ENCODE results near the gene CCDC38.

Gene CCDC38

DNA sequence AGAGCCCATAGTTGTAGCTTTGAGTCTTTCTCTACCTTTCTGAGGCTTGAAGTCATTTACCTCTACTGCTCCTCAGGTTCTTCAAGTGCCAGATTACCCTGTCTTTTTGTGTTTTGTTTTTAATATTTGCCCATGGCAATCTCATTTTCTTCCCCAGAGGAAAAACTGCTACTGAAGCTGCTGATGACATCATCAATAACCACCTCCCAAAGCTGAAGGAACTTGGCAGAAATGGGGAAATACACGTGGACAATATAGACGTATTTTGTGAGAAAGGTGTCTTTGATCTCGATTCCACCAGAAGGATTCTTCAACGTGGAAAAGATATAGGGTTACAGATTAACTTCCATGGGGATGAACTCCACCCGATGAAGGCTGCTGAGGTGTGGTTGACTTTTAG, 17.8 kb upstream of the CCDC38 start:
- no peak for DNase-seq

DNA sequence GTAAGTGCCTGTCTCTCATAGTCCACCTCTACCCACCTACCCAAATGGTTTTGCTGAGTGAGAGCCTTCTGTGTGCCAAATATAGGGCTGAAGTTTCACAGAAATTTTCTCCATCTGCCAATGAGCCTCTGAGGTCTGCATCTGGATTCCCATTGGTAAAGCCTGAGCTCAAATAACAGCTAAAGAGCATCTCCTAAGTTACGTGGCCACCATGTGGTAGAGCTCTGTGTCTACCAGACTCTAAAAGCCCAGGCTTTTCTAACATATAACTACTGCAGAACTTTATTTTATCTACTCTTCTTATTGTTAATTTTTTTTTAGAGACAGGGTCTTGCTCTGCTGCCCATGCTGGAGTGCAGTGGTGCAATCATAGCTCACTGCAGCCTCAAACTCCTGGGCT, 16.7 kb upstream of the CCDC38 start:
- DNase-seq: peak; percentile 26

- no peak for DNase-seq
Observed at GRCh38 chr12:95956557-95957145, 14.2 kb upstream of the CCDC38 start.

DNA sequence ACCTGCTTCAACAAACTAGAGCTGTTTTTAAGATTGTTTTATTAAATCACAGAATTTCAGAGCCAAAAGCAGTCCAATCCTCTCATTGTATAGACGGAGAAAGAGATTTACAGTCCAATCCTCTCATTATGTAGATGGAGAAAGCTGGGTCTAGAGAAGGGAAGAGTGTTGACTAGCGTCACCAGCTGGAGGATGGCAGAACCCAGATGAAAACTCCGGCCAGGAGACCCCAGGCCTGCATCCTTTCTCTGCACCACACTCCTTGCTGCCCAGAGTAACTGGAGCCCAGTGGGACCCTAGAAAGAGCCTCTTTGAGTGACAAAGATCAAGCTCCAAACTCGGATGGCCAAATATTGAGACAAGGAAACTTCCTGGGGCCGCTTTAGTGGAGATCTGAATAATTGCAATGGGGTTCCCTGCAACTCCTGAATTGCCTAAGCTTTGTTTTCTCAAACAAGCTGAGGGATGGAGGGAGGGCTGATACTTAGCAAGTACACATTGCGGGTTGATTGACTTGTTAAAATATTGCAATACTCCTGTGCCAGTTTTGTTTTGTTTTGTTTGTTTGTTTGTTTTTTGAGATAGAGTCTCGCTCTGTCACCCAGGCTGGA, 13.2 kb upstream of the CCDC38 start:
- no peak for DNase-seq

DNA sequence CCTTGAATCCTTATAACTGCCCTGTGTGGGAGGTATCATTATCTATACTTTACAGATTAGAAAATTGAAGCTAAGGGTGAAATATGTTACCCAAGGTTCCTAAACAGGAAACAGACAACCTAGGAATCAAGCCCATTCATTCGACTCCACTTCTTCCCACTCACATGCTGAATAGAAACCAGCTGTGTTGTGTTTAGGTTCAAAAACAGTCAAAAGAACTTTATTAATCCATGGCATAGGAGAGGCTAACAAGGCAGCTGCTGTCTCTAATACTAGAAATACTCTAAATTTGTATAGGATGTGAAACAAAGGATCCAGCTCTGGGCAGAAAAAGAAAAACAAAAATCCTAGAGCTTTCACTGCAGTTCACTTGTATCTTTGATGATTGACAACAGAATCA, 10.6 kb upstream of the CCDC38 start:
- peak in 1 of 2 donors; percentile 18 for DNase-seq

DNA sequence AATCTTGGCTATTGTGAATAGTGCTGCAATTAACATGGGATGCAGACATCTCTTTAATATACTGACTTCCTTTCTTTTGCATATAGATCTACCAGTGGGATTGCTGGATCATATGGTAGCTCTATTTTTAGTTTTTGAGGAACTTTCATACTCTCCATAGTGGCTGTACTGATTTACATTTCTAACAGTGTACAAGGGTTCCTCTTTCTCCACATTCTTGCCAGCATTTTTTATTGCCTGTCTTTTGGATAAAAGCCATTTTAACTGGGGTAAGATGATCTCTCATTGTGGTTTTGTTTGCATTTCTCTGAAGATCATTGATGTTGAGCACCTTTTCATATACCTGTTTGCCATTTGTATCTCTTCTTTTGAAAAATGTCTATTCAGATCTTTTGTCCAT, 9.1 kb upstream of the CCDC38 start:
- DNase-seq: peak; percentile 55 to 74

GRCh38 chr12:95949477-95950206, 7.2 kb upstream of the CCDC38 start:
- no peak for DNase-seq

- no peak for DNase-seq
Observed at GRCh38 chr12:95944108-95944704, 1.8 kb upstream of the CCDC38 start.

DNA sequence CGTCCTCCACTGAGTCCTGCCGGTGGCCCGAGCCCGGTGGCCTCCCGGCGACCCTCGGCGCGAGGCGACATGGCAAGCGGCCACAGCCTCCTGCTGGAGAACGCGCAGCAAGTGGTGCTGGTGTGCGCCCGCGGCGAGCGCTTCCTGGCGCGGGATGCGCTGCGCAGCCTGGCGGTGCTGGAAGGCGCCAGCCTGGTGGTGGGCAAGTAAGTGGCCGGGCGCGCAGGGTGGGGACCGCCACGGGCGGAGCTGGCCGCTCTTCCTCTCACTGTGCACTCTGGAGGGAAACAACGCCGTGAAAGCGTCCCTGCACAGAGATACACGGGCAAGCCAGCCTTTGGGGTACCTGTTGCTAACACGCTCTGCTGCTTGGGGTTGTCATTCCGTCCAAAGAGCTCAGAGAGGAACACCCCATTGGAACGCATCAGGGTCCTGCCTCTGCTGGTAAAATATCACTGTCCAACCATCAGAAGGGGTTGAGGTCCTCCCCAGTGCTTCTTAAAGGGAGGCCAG, 972 bp upstream of the CCDC38 start, which contains the start of gene AMDHD1:
Gene AMDHD1, plus strand, starts transcription at position 2 of the 513 bp plus-strand sequence. Its CDS starts 68 bp downstream, at position 70.
- peak; percentile 34 to 44 for DNase-seq

GRCh38 chr12:95942101-95942523, 302 bp downstream of the CCDC38 start:
- no peak for DNase-seq

GRCh38 chr12:95940514-95940913, 1.9 kb downstream of the CCDC38 start:
- DNase-seq: no peak

- DNase-seq: peak in 1 of 2 donors; percentile 17
Observed at GRCh38 chr12:95922231-95922630, 20.2 kb downstream of the CCDC38 start.

DNA sequence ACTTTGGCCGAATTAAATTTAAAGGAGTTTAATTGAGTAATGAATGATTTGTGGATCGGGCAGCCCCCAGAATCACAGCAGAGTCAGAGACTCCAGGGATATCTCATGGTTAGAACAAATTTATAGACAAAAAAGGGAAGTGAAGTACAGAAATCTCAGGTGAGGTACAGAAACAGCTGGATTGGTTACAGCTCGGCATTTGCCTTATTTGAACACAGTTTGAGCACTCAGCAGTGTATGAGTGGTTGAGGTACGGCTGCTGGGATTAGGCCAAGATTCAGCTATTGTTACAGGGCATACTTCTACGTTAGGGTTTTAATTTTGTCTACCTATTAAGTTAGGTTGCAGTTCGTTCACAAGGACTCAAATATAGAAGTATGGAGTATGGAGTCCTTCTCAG, 23.3 kb downstream of the CCDC38 start:
- no peak for DNase-seq

GRCh38 chr12:95918194-95918993, 24.0 kb downstream of the CCDC38 start:
- DNase-seq: peak; percentile 36 to 72

DNA sequence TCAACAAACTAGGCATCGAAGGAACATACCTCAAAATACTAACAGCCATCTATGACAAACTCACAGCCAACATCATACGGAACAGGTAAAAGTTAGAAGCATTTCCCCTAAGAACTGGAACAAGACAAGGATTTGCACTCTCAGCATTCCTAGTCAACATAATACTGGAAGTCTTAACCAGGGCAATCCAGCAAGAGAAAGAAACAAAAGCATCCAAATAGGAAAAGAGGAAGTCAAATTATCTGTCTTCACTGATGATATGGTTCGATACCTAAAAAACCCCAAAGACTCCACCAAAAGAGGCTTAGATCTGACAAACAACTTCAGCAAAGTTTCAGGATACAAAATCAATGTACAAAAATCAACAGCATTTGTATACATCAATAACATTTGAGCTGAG, 32.5 kb downstream of the CCDC38 start:
- DNase-seq: no peak

DNA sequence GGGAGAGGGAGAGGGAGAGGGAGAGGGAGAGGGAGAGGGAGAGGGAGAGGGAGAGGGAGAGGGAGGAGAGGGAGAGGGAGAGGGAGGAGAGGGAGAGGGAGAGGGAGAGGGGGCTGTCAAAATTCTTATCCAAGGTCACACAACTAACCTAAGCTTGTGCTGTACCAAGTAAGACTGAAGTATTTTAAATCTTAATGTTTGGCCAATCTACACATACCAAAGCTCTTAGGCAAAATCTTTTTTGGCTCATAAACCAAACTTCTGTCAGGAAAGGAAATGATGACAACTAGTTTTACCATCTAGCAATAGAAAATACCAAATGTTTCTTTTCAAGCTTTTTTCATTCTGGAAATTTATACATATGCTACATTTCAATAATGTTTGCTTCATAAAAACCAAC, 33.8 kb downstream of the CCDC38 start:
- DNase-seq: no peak

GRCh38 chr12:95898081-95898480, 44.3 kb downstream of the CCDC38 start:
- no peak for DNase-seq

DNA sequence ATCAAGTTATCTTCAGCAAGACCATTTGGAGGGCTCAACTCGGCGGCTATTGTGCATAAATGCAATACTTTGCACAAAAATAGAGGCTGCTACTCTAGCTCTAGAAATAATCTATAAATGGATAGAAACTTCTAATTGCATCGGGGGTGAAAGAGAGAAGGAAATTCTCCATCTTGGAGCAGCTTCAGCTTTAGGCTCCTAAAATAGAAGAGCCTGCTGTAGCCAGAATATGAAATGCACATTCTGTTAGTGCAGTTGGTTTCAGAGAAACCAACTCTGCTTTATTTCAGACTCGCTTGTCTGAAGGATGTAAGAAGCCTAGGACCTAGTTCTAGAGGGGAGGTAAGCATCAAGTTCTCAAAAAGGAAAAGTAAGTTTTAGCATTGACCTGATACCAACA, 45.6 kb downstream of the CCDC38 start:
- no peak for DNase-seq

DNA sequence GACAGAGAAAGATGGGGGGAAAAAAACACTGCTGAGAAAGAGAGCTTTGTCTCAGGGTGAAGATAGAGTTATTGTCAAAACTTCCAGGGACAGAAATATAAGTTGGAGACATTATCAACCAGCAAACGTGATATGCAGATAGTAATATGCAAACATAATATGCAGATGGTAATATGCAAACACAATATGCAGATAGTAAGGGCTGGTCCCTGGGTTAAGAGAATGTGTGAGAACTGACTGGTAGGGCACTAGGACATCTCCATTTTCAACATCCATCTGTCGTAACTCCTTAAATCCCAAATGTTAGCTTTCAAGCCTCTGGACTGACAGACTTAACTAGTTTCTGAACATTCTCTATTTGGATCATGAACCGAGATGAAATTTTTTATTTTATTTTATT, 51.5 kb downstream of the CCDC38 start:
- no peak for DNase-seq

DNA sequence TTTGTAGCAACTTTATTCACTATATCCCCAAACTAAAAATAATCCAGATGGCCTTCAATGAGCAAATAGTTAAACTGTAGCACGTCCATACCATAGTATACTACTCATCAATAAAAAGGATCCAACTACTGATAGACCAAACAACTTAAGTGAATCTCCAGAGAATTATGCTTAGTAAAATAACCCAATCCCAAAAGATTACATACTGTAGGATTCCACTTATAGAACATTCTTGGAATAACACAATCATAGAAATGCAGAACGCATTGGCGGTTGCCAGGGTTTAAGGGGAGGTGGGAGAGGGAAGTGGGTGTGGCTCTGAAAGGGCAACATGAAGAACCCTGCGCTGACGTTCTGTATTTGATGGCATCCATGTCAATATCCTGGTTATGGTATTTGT, 55.1 kb downstream of the CCDC38 start:
- no peak for DNase-seq

DNA sequence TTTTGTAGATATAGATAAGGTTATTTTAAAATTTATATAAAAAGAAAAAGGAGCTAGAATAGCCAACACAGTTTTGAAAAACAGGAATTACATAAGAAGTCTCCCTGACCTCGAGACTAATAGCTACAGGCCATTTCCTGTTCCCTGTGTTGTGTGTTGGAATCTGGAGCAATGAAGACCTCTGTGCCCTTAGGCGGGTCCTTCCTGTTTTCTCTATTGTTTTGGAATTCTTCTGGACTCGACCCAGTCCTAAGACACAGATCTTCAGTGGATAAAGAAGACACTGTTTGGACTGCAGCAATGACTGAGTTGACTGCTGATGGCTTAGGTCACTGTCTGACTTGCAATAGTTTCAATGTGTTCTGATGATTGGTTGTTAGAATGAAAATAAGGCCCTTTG, 57.4 kb downstream of the CCDC38 start:
- DNase-seq: peak in 1 of 2 donors; percentile 6

DNA sequence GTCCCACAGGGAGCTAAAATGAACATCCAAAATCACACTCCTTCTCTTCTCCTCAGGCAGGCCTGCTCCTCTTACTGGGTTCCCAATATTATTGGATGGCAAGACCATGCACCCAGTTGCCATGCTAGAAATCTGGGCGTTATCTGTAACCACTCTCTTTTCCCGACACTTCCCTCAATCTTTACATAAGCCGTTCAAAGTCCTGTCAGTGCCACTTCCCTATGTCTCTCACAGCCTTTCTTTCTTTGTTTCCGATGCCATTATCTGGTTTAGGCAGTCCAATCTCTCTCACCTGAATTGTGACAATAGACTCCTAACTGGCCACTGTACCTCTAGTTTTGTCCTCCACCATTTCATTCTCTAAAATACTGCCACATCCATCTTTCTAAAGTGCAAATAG, 59.5 kb downstream of the CCDC38 start:
- no peak for DNase-seq

GRCh38 chr12:95882080-95882479, 60.3 kb downstream of the CCDC38 start:
- DNase-seq: no peak
